Putamen (tissue), 1 donor: Measurements from ENCODE around the gene ROMO1.
"Not testable (repeated sequence)": the region's sequence is repeated elsewhere in the genome, so short reads cannot be mapped to it uniquely, and the experiment has no call there.

Experiments
- DNase-seq: peaks from one replicate; pipeline ENCODE4 v3.0.0-alpha.2; 2016; ENCODE audit warnings: low spot score

Gene ROMO1

DNA sequence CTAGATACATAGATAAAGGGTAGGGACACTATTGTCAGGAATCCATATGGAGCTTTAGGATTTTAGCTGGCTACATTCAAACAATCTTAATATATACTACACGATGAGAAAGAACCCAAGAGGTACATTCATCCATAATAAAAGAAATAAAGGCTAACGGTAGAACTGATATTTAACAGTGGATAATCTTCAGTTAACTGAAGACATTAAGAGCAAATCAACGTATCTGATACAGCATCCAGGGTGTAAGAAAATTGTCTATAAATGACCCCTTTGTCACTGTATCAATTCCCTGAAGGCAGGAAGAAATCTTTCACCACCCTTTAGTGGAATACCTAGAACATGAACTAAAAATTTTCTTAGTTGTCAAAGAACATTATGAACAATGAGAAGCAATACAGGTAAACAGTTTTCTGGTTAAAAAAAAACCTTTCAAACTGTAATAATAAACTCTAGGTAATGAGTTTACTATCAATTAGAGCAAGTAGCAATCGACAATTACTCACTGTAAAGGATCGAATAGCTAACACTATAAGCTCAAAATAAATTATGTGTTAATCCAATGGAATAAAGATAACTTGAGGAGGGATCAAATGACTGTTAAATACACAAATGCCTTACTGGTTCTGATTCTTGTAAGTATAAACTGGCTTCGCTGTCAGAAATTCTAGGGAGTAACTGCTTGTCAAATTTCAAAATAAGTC, 11.8 kb downstream of the ROMO1 start:
- no peak for DNase-seq

DNA sequence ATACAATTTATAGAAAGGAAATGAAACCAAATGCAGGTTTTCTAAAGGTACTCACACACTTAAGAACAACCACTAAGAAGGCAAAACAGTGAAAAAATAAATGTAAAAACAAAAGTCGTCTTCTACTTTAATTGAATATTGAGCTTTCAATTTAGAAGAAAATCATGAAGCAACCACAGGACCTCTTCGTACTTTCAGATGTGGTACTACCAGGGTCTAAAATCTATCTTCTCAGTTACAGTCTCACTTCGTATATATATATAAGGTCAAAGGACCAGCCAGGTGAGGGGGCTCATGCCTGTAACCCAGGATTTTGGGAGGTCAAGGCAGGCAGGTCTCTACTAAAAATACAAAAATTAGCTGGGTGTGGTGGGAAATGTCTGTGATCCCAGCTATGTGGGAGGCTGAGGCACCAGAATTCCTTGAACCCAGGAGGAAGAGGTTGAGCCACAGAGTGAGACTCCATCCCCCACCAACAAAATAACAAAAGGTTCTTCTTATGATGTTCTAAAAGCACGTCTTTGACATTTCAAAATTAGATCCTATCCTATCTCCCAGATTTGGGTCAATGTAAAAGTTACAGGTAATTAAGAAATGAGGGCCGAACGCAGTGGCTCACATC, 12.5 kb downstream of the ROMO1 start:
- no peak for DNase-seq

DNA sequence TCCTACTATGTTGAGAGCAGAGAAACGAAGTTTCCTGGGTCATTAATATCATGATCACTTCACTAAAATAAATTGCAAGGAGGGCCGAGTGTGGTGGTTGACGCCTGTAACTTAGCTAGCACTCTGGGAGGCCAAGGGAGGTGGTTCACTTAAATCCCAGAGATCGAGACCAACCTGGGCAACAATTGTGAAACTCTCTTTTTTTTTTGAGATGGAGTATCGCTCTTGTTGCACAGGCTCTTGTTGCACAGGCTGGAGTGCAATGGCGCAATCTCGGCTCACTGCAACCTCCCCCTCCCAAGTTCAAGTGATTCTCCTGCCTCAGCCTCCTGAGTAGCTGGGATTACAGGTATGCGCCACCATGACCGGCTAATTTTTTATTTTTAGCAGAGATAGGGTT, 13.9 kb downstream of the ROMO1 start:
- not testable (repeated sequence) for DNase-seq

- DNase-seq, result no peak
Measured at GRCh38 chr20:35714127-35714526, 14.9 kb downstream of the ROMO1 start.

DNA sequence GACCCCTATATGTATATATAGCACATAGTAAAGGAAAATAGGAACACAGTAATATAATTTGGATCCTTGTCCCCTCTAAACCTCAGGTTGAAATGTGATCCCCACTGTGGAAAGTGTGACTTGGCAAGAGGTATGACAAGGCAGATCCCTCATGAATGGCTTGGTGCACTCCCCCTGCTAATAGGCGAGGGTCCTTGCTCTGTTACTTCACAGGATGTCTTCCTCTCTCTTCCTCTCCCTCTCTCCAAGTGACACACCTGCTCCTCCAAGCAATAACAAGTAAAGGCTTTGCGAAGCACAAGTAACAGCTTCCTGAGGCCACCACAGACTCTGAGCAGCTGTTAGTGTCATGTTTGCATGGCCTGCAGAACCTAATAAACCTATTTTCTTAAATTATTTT, 16.4 kb downstream of the ROMO1 start:
- DNase-seq, result no peak

DNA sequence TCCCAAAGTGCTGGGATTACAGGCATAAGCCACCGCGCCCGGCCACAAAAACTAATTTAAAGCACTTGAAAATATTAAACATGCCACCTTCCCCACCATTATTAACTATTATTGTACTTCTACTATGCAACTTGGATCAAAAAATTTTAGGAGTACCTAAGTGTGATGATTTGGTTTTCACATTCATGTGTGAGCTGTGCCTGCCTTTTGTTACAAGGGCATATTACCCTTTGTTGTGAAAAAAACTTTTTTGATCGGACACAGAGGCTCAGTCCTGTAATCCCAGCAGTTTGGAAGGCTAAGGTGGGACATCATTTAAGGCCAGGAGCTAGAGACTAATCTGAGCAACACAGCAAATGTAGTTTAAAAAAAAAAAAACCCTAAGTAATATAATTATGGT, 17.1 kb downstream of the ROMO1 start:
- DNase-seq, result no peak

DNA sequence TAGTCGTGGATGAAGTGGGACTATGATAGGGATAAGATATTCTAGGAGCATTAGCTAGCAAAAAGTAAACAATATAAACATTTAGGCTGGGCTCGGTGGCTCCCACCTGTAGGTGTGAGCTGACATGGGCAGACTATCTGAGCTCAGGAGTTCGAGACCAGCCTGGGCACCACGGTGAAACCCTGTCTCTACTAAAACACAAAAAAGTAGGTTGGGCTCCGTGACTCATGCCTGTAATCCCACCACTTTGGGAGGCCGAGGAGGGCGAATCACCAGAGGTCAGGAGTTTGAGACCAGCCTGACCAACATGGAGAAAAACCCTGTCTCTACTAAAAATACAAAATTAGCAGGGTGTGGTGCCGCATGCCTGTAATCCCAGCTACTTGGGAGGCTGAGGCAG, 19.1 kb downstream of the ROMO1 start:
- DNase-seq, result not testable (repeated sequence)

GRCh38 chr20:35718972-35719635, 19.9 kb downstream of the ROMO1 start:
- no peak for DNase-seq

DNA sequence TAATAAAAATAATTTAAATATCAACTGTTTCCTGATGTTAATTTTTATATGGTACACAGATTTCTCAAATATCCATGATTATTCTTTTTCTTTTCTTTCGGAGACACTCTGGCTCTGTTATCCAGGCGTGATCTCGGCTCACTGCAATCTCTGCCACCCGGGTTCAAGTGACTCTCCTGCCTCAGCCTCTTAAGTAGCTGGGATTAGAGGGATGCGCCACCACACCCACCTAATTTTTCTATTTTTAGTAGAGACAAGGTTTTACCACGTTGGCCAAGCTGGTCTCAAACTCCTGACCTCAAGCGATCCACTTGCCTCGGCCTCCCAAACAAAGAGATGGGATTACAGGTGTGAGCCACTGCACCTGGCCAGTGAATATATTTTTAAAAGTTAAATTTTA, 20.5 kb downstream of the ROMO1 start:
- DNase-seq, result no peak

DNA sequence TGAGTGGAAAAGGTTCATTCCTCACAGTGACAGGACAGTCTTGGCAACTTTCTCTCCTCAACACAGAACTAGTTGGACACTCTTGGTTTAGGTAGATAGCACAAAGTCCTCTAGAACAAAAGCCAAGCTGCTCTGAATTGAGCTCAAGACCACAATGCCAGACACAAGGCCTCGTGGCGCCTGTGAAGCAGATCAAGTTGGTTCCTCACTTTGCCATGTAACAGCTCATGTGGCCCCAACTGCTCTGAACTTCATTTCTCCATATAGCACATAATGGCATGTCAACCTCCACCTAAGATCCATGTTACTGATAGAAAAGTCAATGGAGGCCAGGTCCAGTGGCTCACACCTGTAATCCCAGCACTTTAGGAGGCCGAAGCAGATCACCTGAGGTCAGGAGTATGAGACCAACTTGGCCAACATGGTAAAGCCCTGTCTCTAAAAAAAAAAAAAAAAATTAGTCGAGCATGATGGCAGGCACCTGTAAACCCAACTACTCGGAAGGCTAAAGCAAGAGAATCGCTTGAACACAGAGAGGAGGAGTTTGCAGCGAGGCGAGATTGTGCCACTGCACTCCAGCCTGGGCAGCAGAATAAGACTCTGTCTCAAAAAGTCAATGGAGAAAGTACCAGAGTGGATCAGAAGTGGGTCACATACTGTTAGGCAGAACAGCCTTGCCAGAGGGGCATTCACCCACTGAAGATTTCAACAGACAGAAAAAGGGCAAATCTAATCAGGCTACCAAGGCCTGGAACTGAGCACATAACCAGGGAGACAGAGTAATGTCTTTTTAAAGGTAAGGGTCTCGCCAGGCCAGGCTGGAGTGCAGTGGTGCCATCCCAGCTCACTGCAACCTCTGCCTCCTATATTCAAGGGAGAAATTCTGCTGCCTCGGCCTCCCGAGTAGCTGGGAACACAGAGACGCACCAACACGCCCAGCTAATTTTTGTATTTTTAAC, 21.2 kb downstream of the ROMO1 start:
- DNase-seq, result no peak

DNA sequence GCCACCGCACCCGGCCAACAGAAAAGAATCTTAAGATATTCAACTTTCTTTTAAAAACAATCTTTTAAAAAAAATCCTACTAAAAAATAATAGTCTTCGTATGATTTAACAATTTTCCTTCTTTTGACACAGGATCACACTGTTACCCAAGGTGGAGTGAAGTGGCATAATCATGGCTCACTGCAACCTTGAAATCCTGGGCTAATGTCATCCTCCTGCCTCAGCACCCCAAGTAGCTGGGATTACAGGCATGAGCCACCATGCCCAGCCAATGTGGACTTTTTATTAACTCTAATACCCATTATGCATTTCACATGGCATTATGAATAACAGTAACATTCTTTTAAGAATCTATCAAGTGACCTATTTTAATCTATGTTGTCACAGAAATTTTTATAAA, 22.0 kb downstream of the ROMO1 start:
- DNase-seq, result no peak

DNA sequence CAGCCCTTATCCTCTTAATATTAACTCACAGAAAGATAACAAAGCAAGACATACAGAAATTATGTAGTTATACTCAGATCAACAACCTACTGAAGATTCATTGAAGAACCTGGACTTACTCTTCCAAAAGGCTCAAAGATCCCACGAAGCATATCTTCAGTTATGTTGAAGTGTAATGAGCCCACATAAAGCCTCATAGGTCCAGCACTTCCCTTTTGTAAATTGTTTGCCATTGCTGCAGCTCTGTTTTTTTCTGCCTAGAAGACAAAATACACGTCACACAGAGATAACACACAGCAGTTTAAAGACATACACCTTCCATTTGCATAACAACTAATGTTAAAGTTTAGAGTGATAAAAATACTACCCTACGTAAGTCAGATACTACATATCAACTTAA, 22.4 kb downstream of the ROMO1 start:
- no peak for DNase-seq

GRCh38 chr20:35723275-35723639, 24.1 kb downstream of the ROMO1 start:
- not testable (repeated sequence) for DNase-seq

- not testable (repeated sequence) for DNase-seq
Measured at GRCh38 chr20:35723652-35724320, 24.6 kb downstream of the ROMO1 start.

GRCh38 chr20:35724321-35725230, 25.4 kb downstream of the ROMO1 start:
- no peak for DNase-seq

DNA sequence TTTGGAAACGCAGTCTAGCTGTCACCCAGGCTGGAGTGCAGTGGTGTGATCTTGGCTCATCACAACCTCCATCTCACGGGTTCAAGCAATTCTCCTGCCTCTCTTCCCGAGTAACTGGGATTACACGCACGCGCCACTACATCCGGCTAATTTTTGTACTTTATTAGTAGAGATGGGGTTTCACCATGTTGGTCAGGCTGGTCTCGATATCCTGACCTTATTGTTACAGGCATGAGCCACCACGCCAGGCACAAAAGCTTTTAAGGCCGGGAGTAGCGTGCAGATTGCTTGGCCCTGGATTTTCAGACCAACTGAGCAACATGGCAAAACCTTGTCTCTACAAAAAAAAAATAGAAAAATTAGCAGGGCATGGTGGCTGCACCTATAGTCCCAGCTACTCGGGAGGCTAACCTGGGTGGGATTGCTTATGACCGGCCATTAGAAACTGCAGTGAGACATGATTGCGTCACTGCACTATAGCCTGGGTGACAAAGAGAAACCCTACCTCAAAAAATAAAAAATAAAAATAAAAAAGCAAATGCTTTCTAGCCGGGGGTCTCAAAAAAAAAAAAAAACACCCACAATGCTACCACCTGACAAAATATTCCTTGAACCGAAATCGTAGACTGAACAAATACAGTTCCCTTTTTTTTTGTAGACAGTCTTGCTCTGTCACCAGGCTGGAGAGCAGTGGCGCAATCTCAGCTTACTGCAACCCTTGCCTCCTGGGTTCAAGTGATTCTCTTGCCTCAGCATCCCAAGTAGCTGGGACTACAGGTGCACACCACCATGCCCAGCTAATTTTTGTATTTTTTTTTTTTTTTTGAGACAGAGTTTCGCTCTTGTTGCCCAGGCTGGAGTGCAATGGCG, 27.9 kb downstream of the ROMO1 start:
- DNase-seq, result no peak

DNA sequence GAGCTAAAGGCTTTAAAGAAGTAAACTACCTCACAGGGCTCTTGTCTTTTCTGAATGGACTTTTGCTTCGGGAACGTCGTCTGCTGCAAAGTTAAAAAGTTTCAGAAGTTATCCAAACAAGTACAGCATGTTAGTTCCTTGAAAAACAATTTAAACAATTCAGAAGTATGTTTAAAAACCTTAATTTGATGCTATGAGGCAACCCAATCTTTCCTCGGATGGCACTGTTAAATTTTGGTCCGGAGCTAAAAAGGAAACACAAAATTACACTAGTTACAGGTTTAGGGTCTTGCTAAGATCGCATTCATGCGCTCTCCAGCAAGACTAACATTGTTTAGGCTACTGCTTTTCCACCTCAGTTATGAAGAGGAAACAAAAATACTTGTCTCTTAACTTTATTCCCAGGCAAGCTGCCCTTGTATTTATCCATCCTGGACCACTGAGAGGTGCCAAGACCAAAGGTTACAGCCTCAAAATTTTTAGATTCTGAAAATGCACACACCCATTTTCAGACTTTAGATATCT, 30.1 kb downstream of the ROMO1 start:
- DNase-seq, result no peak

DNA sequence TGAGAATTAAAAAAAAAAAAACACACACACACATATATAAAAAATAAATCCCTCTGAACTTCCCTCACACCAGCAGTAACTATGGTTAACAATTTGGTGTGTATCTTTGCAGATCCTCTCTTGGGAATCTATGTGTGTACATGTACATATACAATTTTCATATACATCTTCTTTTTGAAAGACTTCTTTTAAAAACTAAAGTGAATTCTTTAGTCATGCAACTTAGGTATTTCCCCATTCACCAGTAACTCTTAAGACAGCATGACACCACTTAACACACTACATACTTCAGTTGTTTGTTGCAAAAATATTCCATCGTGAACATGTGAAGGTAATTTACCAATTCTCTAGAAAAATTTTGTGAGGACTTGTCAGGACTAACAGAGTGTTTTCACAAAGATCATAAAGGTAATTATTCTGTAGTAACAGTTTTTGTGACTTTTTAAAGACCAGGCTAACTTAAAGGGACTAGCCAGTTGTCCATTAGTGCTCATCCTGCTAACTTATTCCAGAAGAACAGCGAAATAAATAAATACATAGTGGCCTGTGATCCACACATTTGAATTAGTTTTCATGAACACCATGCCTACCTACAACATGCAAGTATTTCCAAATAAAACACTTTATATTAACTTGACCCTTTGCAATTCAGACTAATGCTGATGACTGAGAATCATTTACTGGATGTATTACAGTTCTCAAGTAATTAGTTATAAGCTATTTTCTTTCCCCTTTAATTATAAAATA, 30.8 kb downstream of the ROMO1 start:
- DNase-seq, result no peak
